Stimulated activated CD8-positive, alpha-beta memory T cell treated with anti-CD3 and anti-CD28 coated beads, Interleukin-12 subunit alpha, Interleukin-12 subunit beta, amount 100 ng/mL, for 24 hours (primary cell): ENCODE measurements around the gene RNF151.

Source experiments
- DNase-seq: peaks from one replicate; pipeline ENCODE4 v3.0.0-alpha.2; 2020; ENCODE audit errors: extremely low read depth

RNF151 gene

GRCh38 chr16:1976951-1977874, 10.6 kb downstream of the RNF151 start:
- no peak for DNase-seq

- no peak for DNase-seq
Measured at GRCh38 chr16:1977875-1978268, 11.2 kb downstream of the RNF151 start.

GRCh38 chr16:1978476-1979120, 11.9 kb downstream of the RNF151 start:
- no peak for DNase-seq

GRCh38 chr16:1979271-1980029, 12.8 kb downstream of the RNF151 start:
- no peak for DNase-seq

GRCh38 chr16:1980030-1980769, 13.5 kb downstream of the RNF151 start:
- no peak for DNase-seq

- DNase-seq = no peak
Measured at GRCh38 chr16:1980770-1981087, 14.1 kb downstream of the RNF151 start.

GRCh38 chr16:1981398-1981836, 14.8 kb downstream of the RNF151 start, which contains the start of gene NOXO1:
Gene NOXO1, minus strand, starts transcription at chr16:1981469. Its CDS starts 290 bp downstream, at chr16:1981179.
- no peak for DNase-seq

- no peak for DNase-seq
Measured at GRCh38 chr16:1982013-1982433, 15.4 kb downstream of the RNF151 start.

- DNase-seq = no peak
Measured at GRCh38 chr16:1982991-1983543, 16.4 kb downstream of the RNF151 start.

GRCh38 chr16:1983544-1984346, 17.1 kb downstream of the RNF151 start, which contains the start of gene GFER:
Gene GFER, plus strand, starts transcription at chr16:1984193. Its CDS starts 26 bp downstream, at chr16:1984219.
- no peak for DNase-seq

GRCh38 chr16:1984347-1985225, 17.9 kb downstream of the RNF151 start:
- DNase-seq = no peak

GRCh38 chr16:1985466-1986150, 19.0 kb downstream of the RNF151 start:
- DNase-seq = no peak

- DNase-seq = no peak
Measured at GRCh38 chr16:1987198-1987597, 20.5 kb downstream of the RNF151 start.

GRCh38 chr16:1989209-1990100, 22.8 kb downstream of the RNF151 start, which contains the start of gene SYNGR3:
Gene SYNGR3, plus strand, starts transcription at chr16:1989970. Its CDS starts 133 bp downstream, at chr16:1990103.
- no peak for DNase-seq

- DNase-seq = no peak
Measured at GRCh38 chr16:1990101-1990350, 23.4 kb downstream of the RNF151 start.

- no peak for DNase-seq
Measured at GRCh38 chr16:1990351-1991134, 23.9 kb downstream of the RNF151 start.

GRCh38 chr16:1991135-1991551, 24.5 kb downstream of the RNF151 start:
- no peak for DNase-seq
